DND-41 (cell line): ENCODE results near the gene KRTAP9-2.
"Not testable (repeated sequence)": the region's sequence is repeated elsewhere in the genome, so short reads cannot be mapped to it uniquely, and the experiment has no call there.

Experiments
- ATAC-seq: fragments of 200-7000 bp; cut with Tn5 transposase; 3 replicates; pipeline ENCODE4 v1.9.1; 2021; ENCODE audit warnings: low read depth; ENCODE audit not compliant: insufficient read depth
- DNase-seq: peaks from one replicate; pipeline ENCODE4 v3.0.0-alpha.2; 2020
- H2AFZ ChIP-seq: 2 replicates; pipeline ENCODE4 v1.6.0; 2012; ENCODE audit warnings: low read depth, low read length
- H3K27ac ChIP-seq: 2 replicates; pipeline ENCODE4 v1.5.1; 2012; ENCODE audit warnings: low read length, inconsistent platforms
- H3K27me3 ChIP-seq: fragments of 200-600 bp; sonication (generic); 2 replicates; pipeline ENCODE4 v1.6.0; 2012; ENCODE audit warnings: low read length, mild to moderate bottlenecking, inconsistent platforms; ENCODE audit not compliant: insufficient read depth, poor library complexity
- H3K36me3 ChIP-seq: 2 replicates; pipeline ENCODE4 v1.5.1; 2012; ENCODE audit warnings: low read length, inconsistent platforms; ENCODE audit not compliant: insufficient read depth
- H3K4me1 ChIP-seq: 2 replicates; pipeline ENCODE4 v1.5.1; 2012; ENCODE audit warnings: mild to moderate bottlenecking, low read length; ENCODE audit not compliant: insufficient read depth
- H3K4me2 ChIP-seq: 2 replicates; pipeline ENCODE4 v1.6.0; 2012; ENCODE audit warnings: mild to moderate bottlenecking, moderate library complexity, low read length, inconsistent platforms; ENCODE audit not compliant: insufficient read depth
- H3K4me3 ChIP-seq, 2 experiments: fragments of 200-600 bp in 1 of 2; shearing (Covaris generic) in 1 of 2; 2 replicates each; pipeline ENCODE4 v1.5.1; 2012 to 2016; ENCODE audit warnings: inconsistent platforms in 2 of 2, low read length in 2 of 2, mild to moderate bottlenecking in 2 of 2, low read depth in 1 of 2, moderate library complexity in 1 of 2
- H3K79me2 ChIP-seq: 2 replicates; pipeline ENCODE4 v1.6.0; 2012; ENCODE audit warnings: low read length, inconsistent platforms; ENCODE audit not compliant: insufficient read depth
- H3K9ac ChIP-seq: 2 replicates; pipeline ENCODE4 v1.6.0; 2012; ENCODE audit warnings: low read depth, mild to moderate bottlenecking, inconsistent platforms, low read length, moderate library complexity
- H3K9me3 ChIP-seq: 2 replicates; pipeline ENCODE4 v1.5.1; 2012; ENCODE audit warnings: low read length, moderate library complexity, mild to moderate bottlenecking, inconsistent platforms; ENCODE audit not compliant: insufficient read depth, severe bottlenecking
- H4K20me1 ChIP-seq: 2 replicates; pipeline ENCODE4 v1.6.0; 2012; ENCODE audit warnings: low read length; ENCODE audit not compliant: insufficient read depth
- CTCF ChIP-seq: IDR thresholded peaks from 2 replicates; pipeline ENCODE4 v1.5.1; 2012; ENCODE audit warnings: borderline replicate concordance, low read length, moderate library complexity, mild to moderate bottlenecking; ENCODE audit not compliant: poor library complexity, severe bottlenecking; ENCODE audit errors: extremely low read depth
- EZH2 ChIP-seq: IDR thresholded peaks from 3 replicates; pipeline ENCODE4 v1.6.1; 2012; ENCODE audit warnings: borderline replicate concordance, low read depth, mild to moderate bottlenecking, moderate library complexity, low read length, inconsistent platforms; ENCODE audit not compliant: severe bottlenecking

Gene KRTAP9-2

GRCh38 chr17:41231731-41232130 lies 5.3 kb downstream of the KRTAP9-2 start:
- no peak for DNase-seq

GRCh38 chr17:41232399-41233105 lies 6.1 kb downstream of the KRTAP9-2 start, which contains the start of gene KRTAP9-3:
TSS of gene KRTAP9-3 (plus strand) at chr17:41232449. CDS start at chr17:41232502, 53 bp downstream.
- H3K79me2 ChIP-seq, H3K9me3 ChIP-seq, H3K36me3 ChIP-seq, H3K27ac ChIP-seq, H3K9ac ChIP-seq, ATAC-seq, H2AFZ ChIP-seq, H3K4me1 ChIP-seq, H4K20me1 ChIP-seq, DNase-seq, H3K4me2 ChIP-seq, H3K4me3 ChIP-seq: not testable (repeated sequence)
- H3K27me3 ChIP-seq: peaks cover 13% of the 10 kb centered on the region

More at GRCh38 chr17:41231731-41232130, 5.3 kb downstream of the KRTAP9-2 start:
- Histone ChIP-seq H3K4me3 (no peak overlapping the region), H3K27me3 (peaks cover 13% of the 10 kb centered on the region), H3K27ac (no peak overlapping the region), H3K4me2 (no peak overlapping the region), H3K9ac (no peak overlapping the region), H2AFZ (no peak overlapping the region), H3K9me3 (no peaks in the 10 kb centered on the region), H3K36me3 (no peaks in the 10 kb centered on the region), H3K79me2 (no peaks in the 10 kb centered on the region), H3K4me1 (no peaks in the 10 kb centered on the region), H4K20me1 (no peaks in the 10 kb centered on the region)
- TF ChIP-seq CTCF: no peak
- no peak for TF ChIP-seq EZH2
- no peak for ATAC-seq

GRCh38 chr17:41237116-41237515 lies 10.7 kb downstream of the KRTAP9-2 start:
- not testable (repeated sequence) for H4K20me1 ChIP-seq, H3K4me1 ChIP-seq, H3K4me2 ChIP-seq, H3K79me2 ChIP-seq, H3K9ac ChIP-seq, H2AFZ ChIP-seq, H3K9me3 ChIP-seq, ATAC-seq, H3K4me3 ChIP-seq, H3K36me3 ChIP-seq, DNase-seq, H3K27ac ChIP-seq, H3K27me3 ChIP-seq

GRCh38 chr17:41237949-41238437 lies 11.5 kb downstream of the KRTAP9-2 start, which contains the start of gene KRTAP9-8:
TSS of gene KRTAP9-8 (plus strand) at chr17:41237999. CDS start at chr17:41238052, 53 bp downstream.
- not testable (repeated sequence) for H3K4me2 ChIP-seq, H3K9me3 ChIP-seq, H3K36me3 ChIP-seq, H3K4me1 ChIP-seq, H3K9ac ChIP-seq, H3K79me2 ChIP-seq, H3K27ac ChIP-seq, H2AFZ ChIP-seq, H3K4me3 ChIP-seq, H4K20me1 ChIP-seq, DNase-seq, ATAC-seq, H3K27me3 ChIP-seq

- not testable (repeated sequence) for ATAC-seq, H3K9ac ChIP-seq, H3K4me3 ChIP-seq, DNase-seq, H2AFZ ChIP-seq, H3K27ac ChIP-seq, H3K4me1 ChIP-seq, H3K4me2 ChIP-seq, H3K36me3 ChIP-seq, H3K9me3 ChIP-seq, H3K79me2 ChIP-seq, H4K20me1 ChIP-seq, H3K27me3 ChIP-seq
These were observed 20.7 kb downstream of the KRTAP9-2 start for GRCh38 chr17:41246995-41247787.

GRCh38 chr17:41249637-41250240 lies 23.3 kb downstream of the KRTAP9-2 start, which contains the start of gene KRTAP9-4:
TSS of gene KRTAP9-4 (plus strand) at chr17:41249687. CDS start at chr17:41249721, 34 bp downstream.
- not testable (repeated sequence) for ATAC-seq, H4K20me1 ChIP-seq, H3K27me3 ChIP-seq, DNase-seq, H3K4me1 ChIP-seq, H3K4me2 ChIP-seq, H3K79me2 ChIP-seq, H3K9ac ChIP-seq, H2AFZ ChIP-seq, H3K9me3 ChIP-seq, H3K27ac ChIP-seq, H3K4me3 ChIP-seq, H3K36me3 ChIP-seq
